HG02943 (cell line): ENCODE results near the gene ENOX2.
"Not testable (repeated sequence)": the region's sequence is repeated elsewhere in the genome, so short reads cannot be mapped to it uniquely, and the experiment has no call there.

Experiments
- ATAC-seq: cut with Tn5 transposase; IDR thresholded peaks from one replicate; pipeline ENCODE4 v1.9.1; 2021; ENCODE audit warnings: mild to moderate bottlenecking, low read depth, moderate library complexity; ENCODE audit not compliant: unreplicated experiment

Gene ENOX2

GRCh38 chrX:130714135-130714534, 188.9 kb downstream of the ENOX2 start:
- ATAC-seq: no peak

DNA sequence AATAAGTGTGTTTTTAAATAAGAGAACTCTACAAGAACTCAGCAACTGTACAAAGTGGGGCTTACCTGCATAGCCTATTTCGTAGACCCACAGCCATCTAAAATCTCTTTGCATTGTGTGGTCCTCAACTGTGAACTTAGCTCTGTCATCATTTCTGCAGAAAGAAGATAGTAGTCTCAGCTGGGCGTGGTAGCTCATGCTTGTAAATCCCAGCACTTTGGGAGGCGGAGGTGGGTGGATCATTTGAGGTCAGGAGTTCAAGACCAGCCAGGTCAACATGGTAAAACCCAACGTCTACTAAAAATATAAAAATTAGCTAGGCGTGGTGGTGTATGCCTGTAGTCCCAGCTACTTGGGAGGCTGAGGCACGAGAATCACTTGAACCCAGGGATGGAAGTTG, 193.8 kb downstream of the ENOX2 start:
- not testable (repeated sequence) for ATAC-seq

- ATAC-seq: no peak
These were observed 197.4 kb downstream of the ENOX2 start for GRCh38 chrX:130705591-130705990.

DNA sequence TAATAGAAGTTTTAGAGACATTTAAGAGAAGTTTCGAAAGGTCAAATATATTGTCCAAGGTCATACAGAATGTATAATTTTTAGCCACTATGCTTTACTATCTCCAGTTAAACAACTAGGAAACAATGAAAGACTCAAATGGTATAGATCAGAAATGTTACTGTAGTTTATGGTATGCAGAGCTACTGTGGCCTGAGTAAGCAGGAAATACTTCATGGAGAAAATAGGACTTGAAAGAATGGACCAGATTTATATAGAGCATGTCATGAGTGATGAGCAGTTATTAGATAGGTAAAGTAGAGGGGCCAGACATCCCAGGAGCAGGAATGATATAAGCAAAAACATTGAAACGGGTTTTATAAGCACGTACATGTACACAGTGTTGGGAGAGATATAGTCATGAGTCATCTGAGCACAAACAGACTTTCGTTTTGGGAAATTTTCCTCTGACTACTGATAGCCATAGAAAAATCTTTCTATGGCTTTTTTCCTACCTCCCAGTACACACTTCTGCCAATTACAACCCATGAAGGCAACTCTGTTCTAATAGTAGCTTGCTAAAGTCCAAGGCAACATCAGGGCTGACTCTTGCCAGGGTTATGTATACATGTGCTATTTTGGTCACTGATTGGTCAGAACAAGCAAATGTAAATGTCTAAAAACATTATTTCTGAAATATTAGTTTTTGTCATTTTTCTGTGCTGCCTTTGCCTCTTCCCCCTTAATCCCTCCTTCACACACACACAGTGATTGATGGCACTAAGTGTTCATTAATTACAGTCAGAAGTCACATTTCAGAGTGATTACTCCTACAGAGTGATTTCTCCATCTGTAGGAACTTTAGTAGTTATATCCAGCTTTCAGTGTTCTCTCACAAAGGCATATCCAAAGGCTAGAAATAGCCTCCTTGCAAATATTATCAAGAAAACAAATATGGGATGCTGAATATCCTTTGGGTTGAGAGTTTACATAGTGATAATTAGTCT, 198.7 kb downstream of the ENOX2 start:
- no peak for ATAC-seq

DNA sequence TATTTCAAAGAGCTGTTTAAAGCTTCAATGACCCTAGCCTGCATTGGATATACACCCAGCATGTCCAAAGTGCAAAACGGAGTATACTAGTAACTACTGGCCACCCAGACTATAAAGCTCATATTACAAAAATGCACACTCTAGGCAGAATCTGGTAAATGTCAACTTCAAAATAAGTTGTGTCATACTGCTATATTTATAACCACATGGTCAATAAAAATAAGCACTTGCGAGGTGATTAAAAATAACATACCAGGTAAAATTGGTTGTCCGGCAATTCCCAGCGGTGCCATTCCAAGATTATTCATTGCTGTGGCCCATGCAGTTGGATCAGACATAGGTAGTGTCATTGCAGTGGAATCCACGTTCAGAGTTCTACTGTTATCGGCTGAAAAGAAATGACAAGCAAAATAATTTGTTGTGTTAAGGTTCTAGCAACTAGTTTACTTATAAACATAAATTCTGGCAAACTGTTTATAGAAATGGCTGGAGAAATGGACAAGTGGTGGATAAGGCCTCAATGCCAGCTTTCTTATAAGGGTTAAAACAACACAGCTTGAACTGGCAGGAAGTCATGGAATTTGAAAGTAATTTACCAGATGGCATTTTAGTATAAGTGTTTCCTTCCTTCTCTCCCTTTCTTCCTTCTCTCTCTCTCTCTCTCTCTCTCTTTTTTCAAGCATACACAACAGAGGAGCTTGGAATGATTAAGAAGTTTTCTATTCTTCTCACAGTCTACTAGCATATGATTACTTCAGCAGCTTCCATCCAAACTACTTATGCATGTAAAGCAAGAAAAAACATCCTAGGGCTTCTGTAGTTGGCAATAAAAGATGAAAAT, 199.9 kb downstream of the ENOX2 start:
- ATAC-seq: no peak

- ATAC-seq: no peak
These were observed 202.4 kb downstream of the ENOX2 start for GRCh38 chrX:130700629-130701028.

DNA sequence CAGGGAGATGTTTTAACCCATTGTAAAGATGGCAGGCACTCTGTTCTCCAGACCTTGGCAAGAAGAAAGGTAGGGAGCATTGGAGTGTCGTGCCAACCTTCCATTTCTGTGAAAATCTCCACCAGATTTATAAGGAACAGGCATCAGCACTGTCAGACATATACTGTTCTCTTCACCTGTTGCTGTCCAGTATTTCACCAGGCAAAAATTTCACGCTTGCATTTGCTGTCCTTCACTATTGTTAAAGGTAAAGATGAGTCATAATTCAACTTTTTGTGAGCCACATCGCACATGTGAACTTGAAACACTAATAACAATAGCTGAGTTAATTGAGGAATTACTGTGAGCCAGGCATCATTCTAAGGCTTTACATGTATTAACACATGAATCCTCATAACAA, 203.4 kb downstream of the ENOX2 start:
- ATAC-seq: no peak

DNA sequence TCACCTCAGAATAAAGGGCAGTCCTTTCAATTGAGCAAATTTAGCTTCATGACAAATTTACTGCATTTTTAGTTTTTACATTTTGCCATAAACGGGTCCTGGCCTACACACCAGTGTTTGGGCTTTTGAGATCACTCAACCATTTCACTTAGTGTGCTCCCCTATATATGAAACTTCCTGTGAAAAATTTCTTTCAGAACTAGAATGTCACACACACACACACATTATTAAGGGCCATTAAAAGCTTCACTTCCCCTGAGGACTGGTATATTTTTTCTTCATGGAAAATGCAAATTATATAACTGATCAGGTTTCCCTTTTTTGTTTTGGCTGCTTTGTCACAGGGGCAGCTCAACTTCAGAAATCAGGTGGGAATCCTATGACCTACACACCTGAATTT, 206.5 kb downstream of the ENOX2 start:
- ATAC-seq: no peak

DNA sequence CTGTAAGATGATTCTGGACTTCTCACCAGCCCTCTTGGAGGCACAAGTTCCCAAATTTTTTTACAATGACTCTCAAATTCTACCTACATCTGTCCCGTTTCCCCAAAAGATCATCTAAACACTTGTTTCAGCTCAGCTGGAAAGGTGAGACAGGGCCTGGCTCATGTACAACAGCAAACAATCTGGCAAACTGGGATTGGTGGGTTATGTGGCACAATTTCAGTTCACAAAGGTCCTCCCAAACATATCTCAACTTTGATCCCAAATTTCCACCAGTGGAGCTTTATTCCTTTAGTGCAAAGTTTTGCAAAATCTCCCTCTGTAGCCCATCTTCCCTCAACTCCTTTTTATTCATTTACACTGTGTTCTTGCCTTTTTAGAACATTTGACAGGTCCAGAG, 207.1 kb downstream of the ENOX2 start:
- no peak for ATAC-seq

- no peak for ATAC-seq
These were observed 208.0 kb downstream of the ENOX2 start for GRCh38 chrX:130694983-130695382.

- ATAC-seq: no peak
These were observed 211.4 kb downstream of the ENOX2 start for GRCh38 chrX:130691576-130691975.

- no peak for ATAC-seq
These were observed 214.6 kb downstream of the ENOX2 start for GRCh38 chrX:130688360-130688759.

- no peak for ATAC-seq
These were observed 220.0 kb downstream of the ENOX2 start for GRCh38 chrX:130682990-130683389.

- no peak for ATAC-seq
These were observed 222.6 kb downstream of the ENOX2 start for GRCh38 chrX:130680164-130681035.

- ATAC-seq: no peak
These were observed 226.1 kb downstream of the ENOX2 start for GRCh38 chrX:130676861-130677260.

GRCh38 chrX:130672214-130672613, 230.8 kb downstream of the ENOX2 start:
- ATAC-seq: no peak

DNA sequence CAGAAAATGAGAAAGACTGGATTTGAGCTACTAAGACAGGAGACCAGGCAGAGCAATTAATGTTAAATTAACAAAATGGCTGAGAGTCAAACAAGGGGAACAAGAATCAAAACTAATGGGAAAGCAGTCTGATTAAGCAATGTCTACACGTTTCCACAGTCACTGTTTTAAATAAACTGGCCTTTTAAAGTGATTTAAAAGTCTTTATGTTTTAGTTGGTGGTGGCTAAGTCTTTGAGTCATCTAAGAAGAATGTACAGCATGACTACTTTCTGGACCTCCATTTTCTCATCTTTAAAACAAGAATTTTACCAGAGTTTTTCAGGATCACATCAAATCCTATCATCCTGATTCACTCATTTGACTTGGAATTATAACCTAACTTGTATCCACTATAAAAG, 233.8 kb downstream of the ENOX2 start:
- no peak for ATAC-seq

GRCh38 chrX:130665263-130665662, 237.7 kb downstream of the ENOX2 start:
- no peak for ATAC-seq

- ATAC-seq: no peak
These were observed 244.7 kb downstream of the ENOX2 start for GRCh38 chrX:130658310-130658709.

- no peak for ATAC-seq
These were observed 248.5 kb downstream of the ENOX2 start for GRCh38 chrX:130654409-130654950.
